Measurements from ENCODE around the gene BRINP2. TPM values are rescaled to one million over a fixed set of nuclear protein-coding genes. Genes with fewer than 3 reads are reported as not detected.

The BRINP2 gene
- total RNA-seq, 1 donor from 2014 or later: 0.11 TPM

DNA sequence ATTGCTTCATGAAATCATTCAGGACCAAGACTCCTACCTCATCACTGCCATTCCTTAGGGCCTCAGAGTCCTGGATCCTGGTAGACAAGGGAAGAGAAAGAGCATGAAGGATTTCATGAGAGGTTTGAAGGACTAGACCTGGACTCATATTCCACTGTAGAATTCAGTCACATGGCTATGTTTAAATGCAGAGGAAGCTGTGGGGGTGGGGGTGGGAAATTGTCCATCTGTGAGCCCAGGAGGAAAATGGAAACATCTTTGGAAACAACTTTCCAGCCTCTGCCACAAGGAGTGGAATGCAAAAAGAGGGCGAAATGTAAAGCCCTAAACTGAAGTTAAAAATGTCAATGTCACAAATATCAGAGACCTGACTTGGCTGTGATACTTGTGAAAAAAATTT is 73.0 kb downstream of the BRINP2 start:
- TF ChIP-seq CTCF (IDR thresholded peaks at IDR 0.05): no peak
- no peak for DNase-seq (ENCODE audit: low spot score in 2 of 2)
- Histone ChIP-seq H3K27me3 (no peaks in the 10 kb centered on the region), H3K4me3 (no peak overlapping the region), H3K36me3 (no peaks in the 10 kb centered on the region), H3K9me3 (no peaks in the 10 kb centered on the region), H3K4me1 (peaks cover 0 to 9% of the 10 kb centered on the region in 2 donors), H3K27ac (no peak overlapping the region)
- intact Hi-C loops (cut with DNase I): no loop called here

GRCh38 chr1:177246710-177247580 is 76.2 kb downstream of the BRINP2 start:
- peak overlapping the region in 1 of 2 donors; percentile 30 for H3K4me3 ChIP-seq
- no peaks in the 10 kb centered on the region for H3K27me3 ChIP-seq
- intact Hi-C loops (cut with DNase I): loop anchor here (2.0 kb wide), 1 partner anchor 28 kb away; no protein-coding TSS in a partner anchor

DNA sequence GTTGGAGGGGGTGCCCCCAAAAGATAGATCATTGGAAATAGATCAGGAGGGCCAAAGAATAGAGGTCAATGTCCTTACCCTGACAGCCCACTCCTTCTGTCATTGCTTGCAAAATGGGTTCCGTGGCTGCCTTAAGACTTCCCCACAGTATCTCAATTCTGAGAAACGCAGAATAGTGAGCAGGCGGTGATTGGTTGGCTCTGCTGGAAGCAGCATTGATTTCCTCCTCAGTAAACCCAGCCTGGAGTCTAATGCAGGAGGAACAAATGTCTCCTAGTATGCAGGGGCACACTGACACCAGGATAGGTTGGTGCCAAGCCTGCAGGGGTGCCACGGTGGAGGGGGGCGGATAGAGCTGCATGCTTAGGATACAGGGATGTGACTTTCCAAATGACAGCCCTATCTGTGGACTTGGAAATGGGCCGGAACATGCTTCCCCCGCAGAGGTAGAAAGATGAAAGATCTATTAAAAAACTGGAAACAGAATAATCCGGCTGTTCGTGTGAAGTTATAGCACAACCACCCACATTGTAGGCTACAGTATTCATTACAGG is 76.9 kb downstream of the BRINP2 start:
- no peak for TF ChIP-seq CTCF (IDR thresholded peaks at IDR 0.05)
- no peak overlapping the region for H3K4me3 ChIP-seq
- intact Hi-C loops (cut with DNase I): loop anchor here (2.0 kb wide), 1 partner anchor 27 kb away; no protein-coding TSS in a partner anchor
- H3K36me3 ChIP-seq: no peaks in the 10 kb centered on the region
- H3K4me1 ChIP-seq: peaks cover 0 to 9% of the 10 kb centered on the region in 2 donors
- no peak for DNase-seq (ENCODE audit: low spot score in 2 of 2)
- no peaks in the 10 kb centered on the region for H3K27me3 ChIP-seq
- H3K9me3 ChIP-seq: no peaks in the 10 kb centered on the region
- peak overlapping the region; percentile 38 to 41 for H3K27ac ChIP-seq

More at GRCh38 chr1:177246710-177247580, 76.2 kb downstream of the BRINP2 start:
- peak overlapping the region; percentile 38 to 41 for H3K27ac ChIP-seq
- no peaks in the 10 kb centered on the region for H3K9me3 ChIP-seq
- DNase-seq (ENCODE audit: low spot score in 2 of 2): no peak
- H3K36me3 ChIP-seq: no peaks in the 10 kb centered on the region
- peaks cover 0 to 9% of the 10 kb centered on the region in 2 donors for H3K4me1 ChIP-seq
- TF ChIP-seq CTCF (IDR thresholded peaks at IDR 0.05): no peak

GRCh38 chr1:177248258-177248657 is 77.5 kb downstream of the BRINP2 start:
- intact Hi-C loops (cut with DNase I): no loop called here
- Histone ChIP-seq H3K36me3 (no peaks in the 10 kb centered on the region), H3K9me3 (no peaks in the 10 kb centered on the region), H3K27me3 (no peaks in the 10 kb centered on the region), H3K27ac (no peak overlapping the region), H3K4me3 (no peak overlapping the region), H3K4me1 (peaks cover 0 to 9% of the 10 kb centered on the region in 2 donors)
- no peak for DNase-seq (ENCODE audit: low spot score in 2 of 2)
- TF ChIP-seq CTCF (IDR thresholded peaks at IDR 0.05): no peak

GRCh38 chr1:177249231-177249630 is 78.5 kb downstream of the BRINP2 start:
- Histone ChIP-seq H3K36me3 (no peaks in the 10 kb centered on the region), H3K9me3 (no peaks in the 10 kb centered on the region), H3K4me1 (peaks cover 0 to 9% of the 10 kb centered on the region in 2 donors), H3K27me3 (no peaks in the 10 kb centered on the region), H3K27ac (no peak overlapping the region), H3K4me3 (no peak overlapping the region)
- intact Hi-C loops (cut with DNase I): no loop called here
- TF ChIP-seq CTCF (IDR thresholded peaks at IDR 0.05): no peak
- DNase-seq (ENCODE audit: low spot score in 2 of 2): no peak
